ENCODE data around the gene ZCCHC8.
"Not testable (repeated sequence)": the region's sequence is repeated elsewhere in the genome, so short reads cannot be mapped to it uniquely, and the experiment has no call there.

ZCCHC8 gene

GRCh38 chr12:122508163-122508562, 7.4 kb upstream of the ZCCHC8 start:
- no peak for DNase-seq (ENCODE audit: low read depth)

GRCh38 chr12:122506393-122506938, 5.7 kb upstream of the ZCCHC8 start:
- DNase-seq (ENCODE audit: low read depth) = no peak

DNA sequence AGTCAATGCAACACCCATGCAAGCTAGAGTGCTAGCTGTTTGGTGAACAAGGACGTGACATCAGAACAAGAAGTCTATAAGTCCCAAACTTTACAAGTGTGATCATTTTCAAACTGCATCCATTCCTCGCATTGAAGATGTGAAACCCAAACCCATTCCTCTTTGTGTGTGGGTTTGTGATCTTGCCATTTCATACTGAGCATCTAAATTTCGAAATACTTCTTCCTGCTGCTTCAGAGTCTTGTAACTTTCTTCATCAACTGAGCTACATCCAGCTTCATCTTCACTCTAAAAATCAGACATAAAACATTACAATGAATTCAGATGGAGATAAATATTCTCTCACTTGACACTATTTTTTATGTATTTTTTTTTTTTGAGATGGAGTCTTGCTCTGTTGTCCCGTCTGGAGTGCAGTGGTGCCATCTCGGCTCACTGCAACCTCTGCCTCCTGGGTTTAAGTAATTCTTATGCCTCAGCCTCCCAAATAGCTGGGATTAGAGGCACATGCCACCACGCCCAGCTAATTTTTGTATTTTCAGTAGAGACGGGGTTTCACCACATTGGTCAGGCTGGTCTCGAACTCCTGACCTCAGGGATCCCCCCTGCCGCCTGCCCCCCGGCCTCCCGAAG, 4.8 kb upstream of the ZCCHC8 start:
- no peak for DNase-seq (ENCODE audit: low read depth)

GRCh38 chr12:122503783-122504590, 3.3 kb upstream of the ZCCHC8 start:
- no peak for DNase-seq (ENCODE audit: low read depth)

DNA sequence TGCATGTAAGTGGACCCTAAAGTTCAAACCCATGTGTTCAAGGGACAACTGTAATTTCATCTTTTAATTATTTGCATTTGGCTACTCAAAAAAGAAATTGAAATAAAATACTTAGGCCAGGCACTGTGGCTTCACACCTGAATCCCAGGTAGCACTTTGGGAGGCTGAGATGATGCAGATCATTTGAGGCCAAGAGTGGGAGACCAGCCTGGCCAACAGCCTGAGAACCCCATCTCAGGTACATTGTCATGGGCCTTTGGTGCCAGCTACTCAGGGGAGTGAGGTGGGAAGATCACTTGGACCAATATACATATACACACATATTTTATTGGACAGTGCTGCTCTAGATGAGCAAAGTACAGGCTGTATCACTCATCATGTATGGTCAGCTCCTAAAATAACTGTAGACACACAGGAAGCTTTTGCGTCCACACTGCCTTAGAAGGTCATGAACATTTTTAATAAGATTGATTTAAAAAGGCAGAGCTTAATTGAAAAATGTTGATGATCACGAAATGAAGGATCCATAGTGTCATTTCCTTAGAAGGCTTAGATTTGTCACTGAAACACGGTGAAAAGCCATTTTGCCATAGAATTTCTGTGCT, 2.5 kb upstream of the ZCCHC8 start:
- no peak for DNase-seq (ENCODE audit: low read depth)

DNA sequence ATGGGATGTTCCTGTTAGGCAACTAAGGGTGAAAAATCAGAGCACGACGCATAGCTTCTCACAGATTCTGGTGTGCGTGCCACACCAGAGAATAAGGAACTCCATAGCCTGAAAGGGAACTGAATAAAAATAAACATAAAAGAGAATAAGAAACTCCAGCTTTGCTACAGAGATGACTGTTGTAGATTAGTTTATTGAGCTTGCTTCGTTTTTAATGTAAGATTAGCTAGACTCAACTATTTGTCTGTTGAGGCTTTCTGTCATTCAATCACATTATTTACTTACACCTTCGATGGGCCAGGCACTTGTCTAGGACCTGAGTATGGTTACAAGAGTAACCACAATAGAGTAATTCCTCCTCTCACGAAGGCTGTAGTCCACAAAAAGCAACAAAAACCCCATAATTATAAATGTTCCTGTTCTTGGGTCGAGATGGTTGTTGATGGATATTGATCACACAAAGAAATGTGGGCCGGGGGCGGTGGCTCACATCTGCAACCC, 807 bp upstream of the ZCCHC8 start:
- DNase-seq (ENCODE audit: low read depth) = no peak

GRCh38 chr12:122499991-122500684, 594 bp downstream of the ZCCHC8 start:
- no peak for DNase-seq (ENCODE audit: low read depth)

- no peak for DNase-seq (ENCODE audit: low read depth)
Observed at GRCh38 chr12:122495258-122495657, 5.5 kb downstream of the ZCCHC8 start.

- DNase-seq (ENCODE audit: low read depth) = not testable (repeated sequence)
Observed at GRCh38 chr12:122493222-122493621, 7.5 kb downstream of the ZCCHC8 start.

DNA sequence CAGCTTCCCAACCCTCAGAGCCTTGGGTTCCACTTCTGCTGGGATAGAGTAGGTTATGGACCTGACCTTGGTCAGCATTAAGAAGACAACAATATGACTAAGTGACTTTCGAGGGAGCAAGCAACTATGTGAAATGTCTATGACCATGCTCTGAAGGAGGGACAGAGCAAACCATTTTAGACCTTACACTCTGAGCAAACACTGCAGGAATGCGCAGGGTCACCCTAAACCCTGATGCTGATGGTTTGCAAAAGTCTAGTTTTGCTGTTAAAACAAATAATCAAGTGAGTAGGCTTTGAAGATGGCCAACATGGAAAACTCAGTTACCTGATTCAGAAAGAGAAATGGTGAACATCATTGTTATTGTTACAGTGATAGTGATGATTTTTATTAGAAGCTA, 8.7 kb downstream of the ZCCHC8 start:
- no peak for DNase-seq (ENCODE audit: low read depth)

GRCh38 chr12:122489038-122489437, 11.7 kb downstream of the ZCCHC8 start:
- no peak for DNase-seq (ENCODE audit: low read depth)

DNA sequence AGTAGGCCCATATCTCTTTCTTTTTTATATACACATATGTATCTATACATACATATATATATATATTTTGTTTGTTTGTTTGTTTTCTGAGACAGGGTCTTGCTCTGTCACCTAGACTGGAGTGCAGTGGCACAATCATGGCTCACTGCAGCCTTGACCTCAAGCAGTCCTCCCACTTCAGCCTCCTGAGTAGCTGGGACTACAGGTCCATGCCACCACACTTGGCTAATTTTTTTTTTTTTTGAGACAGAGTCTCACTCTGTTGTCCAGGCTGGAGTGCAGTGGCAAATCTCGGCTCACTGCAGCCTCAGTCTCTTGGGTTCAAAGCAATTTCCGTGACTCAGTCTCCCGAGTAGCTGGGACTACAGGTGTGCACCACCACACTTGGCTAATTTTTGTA, 12.9 kb downstream of the ZCCHC8 start:
- DNase-seq (ENCODE audit: low read depth) = not testable (repeated sequence)

DNA sequence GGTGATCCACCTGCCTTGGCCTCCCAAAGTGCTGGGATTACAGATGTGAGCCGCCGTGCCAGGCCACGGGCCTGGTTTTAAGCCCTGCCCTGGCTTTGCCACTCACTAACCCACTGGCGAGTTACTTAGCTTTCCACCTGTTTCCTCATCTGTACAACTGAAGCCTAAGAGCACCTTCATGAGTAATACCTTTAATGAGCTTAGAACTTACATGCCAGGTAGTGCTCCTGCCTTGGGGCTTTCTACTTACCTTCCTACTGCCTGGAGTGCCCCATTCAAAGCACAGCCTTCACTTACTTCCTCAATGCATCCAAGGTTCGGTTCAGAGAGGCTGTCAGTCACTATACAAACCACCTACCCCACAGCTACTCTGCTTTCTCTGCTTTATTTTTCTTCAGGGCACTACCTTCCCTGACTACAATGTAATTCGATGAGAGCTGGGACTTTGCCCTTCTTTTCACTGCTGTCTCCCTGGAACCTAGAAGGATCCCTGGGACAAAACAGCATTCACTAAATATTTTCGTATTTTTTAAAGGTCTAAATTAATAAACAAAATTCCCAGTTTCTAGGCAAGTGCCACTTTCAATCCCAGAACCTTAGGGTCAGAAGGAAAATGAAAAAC, 13.8 kb downstream of the ZCCHC8 start:
- DNase-seq (ENCODE audit: low read depth) = no peak

- not testable (repeated sequence) for DNase-seq (ENCODE audit: low read depth)
Observed at GRCh38 chr12:122486360-122486759, 14.4 kb downstream of the ZCCHC8 start.

GRCh38 chr12:122484385-122484784, 16.3 kb downstream of the ZCCHC8 start:
- not testable (repeated sequence) for DNase-seq (ENCODE audit: low read depth)

DNA sequence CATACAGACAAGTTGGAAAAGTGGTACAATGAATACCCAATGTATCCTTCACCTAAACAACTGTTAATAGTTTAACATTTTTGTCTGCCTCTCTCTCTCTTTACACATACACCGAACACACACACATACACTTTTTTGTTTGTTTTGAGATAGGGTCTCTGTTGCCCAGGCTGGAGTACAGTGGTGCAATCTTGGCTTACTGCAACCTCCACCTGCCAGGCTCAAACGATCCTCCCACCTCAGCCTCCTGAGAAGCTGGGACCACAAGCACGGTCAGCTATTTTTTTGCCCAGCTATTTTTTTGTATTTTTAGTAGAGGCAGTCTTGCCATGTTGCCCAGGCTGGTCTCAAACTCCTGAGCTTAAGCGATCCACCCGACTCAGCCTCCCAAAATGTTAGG, 16.8 kb downstream of the ZCCHC8 start:
- DNase-seq (ENCODE audit: low read depth) = no peak

DNA sequence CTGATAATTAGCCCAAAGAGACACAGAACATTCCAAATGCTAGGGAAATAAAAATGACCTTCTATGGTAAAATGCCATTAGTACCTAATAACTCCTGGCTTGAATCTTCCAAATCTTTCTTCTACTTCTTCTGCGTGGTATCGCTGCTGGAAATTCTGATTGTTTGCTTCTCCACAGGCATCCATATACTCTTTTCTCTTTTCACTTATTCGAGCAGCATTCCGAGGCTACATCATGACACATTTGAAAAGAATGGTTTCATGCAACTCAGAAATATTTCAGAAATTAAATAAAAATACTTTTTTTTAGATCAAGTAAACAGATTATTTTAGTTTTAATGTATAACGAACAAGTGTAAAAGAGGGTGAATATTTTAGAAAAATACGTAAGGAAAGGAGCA, 18.9 kb downstream of the ZCCHC8 start:
- no peak for DNase-seq (ENCODE audit: low read depth)

- no peak for DNase-seq (ENCODE audit: low read depth)
Observed at GRCh38 chr12:122480753-122481152, 20.0 kb downstream of the ZCCHC8 start.

GRCh38 chr12:122474324-122474716, 26.4 kb downstream of the ZCCHC8 start:
- no peak for DNase-seq (ENCODE audit: low read depth)

- DNase-seq (ENCODE audit: low read depth) = no peak
Observed at GRCh38 chr12:122473543-122474323, 27.0 kb downstream of the ZCCHC8 start.
